HG02870 (cell line): ENCODE results near the gene SERPINF2.
"Not testable (repeated sequence)": the region's sequence is repeated elsewhere in the genome, so short reads cannot be mapped to it uniquely, and the experiment has no call there.

ENCODE experiments used
- ATAC-seq: cut with Tn5 transposase; IDR thresholded peaks from one replicate; pipeline ENCODE4 v1.9.1; 2021; ENCODE audit warnings: mild to moderate bottlenecking, moderate library complexity; ENCODE audit not compliant: unreplicated experiment

The SERPINF2 gene

DNA sequence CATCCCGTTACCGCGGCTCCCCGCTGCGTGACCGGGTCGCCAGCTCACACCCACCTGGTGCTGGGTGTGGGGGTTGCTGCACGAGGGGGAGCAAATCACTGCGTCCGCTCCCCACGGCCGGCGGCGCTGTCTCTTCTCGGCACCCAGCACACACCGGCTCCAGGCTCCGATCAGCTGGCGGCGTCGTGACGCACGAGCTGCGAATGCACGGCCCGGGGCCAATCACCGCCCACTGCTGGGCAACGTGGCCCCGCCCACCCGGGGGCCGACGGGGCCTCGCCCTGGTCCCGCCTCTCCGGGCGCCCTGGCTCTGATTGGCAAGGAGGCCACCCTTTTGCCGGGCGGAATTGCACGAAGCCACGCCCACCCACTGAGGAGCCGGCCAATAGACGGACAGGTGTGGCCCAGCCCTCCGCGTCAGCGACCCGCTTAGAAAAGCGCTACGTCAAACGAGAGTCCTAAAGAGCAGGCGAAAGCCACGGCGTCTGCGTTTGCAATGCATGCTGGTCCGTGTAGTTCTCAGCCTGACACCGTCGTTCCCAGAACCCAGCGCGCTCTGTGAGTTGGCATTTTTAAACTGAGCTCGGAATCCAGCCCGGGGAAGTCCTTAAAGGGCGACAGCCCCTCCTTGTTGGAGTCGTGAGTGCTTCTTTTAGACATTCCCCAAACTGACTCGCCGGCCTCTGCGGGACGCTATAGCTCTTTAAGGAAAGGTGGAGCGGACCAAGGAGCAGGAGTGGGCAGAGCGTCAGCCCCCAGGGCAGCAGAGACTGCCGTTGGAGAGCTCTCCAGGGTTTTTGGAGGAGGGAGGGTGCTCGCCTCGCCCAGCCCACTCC is 26.4 kb upstream of the SERPINF2 start:
- ATAC-seq, result peak; percentile 78

DNA sequence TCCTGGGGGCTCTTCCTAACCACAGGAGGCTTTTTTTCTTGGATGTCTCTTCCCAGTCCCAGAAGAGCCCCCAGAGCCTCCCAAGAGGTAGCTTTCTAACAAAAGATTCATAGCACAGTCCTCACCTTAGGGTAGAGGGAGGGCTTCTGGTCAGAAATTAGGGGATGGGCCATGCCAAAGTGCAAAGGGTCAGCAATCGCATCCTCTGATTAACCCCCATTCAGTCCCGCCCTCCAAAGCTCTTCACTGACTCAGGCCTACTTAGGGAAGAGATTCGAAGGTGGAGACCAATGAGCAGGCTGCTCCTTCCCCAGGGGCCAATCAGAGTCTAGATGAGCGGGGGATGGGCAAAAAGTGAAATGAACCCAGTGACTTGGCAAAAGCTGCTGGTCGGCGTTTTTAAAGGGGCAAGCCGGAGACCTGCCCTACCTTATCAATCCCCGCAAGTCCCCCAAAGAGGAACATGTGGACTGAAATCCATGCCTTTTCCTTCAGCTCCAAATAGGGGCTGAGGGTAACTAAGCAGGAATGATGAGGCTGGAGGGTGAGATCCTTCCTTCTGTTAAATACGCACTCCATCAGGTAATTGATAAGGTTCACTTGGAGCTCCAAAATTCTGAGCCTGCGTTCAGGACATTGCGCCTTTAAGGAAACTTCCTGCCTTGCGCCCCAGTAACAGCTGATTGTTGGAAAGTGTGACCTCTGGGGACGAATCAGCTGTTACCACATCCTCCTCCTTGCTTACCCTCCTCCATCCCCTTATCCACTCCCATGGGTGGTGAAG is 25.6 kb upstream of the SERPINF2 start:
- ATAC-seq, result peak; percentile 38

DNA sequence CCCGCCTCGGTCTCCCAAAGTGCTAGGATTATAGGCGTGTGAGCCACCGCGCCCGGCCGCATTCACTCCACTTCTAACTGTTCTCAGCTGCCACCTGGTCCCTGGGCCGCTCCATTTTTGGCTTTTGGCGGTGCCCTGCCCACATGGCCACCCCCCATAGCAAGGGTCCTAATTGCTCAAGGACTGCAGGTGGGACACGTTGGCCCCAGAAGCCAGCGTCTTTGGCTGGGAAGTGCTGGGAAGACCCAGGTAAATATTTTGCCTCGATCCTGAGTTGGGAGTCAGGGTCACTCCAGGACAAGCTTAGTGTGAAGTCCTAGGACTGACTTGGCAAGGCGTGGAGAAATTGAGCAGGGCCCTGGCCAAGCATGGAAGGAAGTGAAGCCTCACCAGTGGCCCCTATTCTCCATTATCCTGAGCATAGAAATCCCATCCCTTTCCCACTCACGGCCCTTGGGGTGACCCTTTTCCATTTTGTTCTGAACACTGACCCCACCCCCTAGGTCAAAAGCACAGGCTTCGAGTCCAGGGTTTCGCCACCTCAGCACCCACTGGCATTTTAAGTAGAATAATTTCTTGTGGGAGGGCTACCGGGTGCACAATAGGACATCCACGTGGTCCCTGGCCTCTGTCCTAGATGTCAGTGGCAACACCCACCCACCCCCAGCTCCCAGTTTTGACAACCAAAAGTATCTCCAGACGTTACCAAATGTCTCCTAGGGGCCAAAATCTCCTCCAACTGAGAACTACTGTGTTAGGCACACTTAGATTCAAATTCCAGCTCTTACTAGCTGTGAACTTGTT is 24.1 kb upstream of the SERPINF2 start:
- ATAC-seq, result no peak

DNA sequence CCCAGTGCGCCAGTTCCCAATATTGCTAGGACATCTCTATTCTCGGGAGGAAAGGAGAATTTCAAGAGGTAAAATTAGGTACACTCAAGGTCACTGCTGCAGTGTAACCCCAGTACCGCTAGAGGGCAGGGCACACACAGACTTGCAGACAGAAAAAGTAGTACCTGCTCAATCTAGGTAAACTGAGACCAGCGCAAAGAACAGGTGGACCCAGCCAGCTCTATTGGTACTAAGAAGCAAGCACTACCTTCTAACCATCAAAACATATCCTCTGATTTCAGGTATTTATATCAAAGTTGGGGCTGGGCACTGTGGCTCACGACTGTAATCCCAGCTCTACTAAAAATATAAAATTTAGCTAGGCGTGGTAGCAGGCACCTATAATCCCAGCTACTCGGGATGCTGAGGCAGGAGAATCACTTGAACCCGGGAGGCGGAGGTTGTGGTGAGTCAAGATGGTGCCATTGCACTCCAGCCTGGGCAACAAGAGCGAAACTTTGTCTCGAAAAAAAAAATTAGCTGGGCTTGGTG is 21.8 kb upstream of the SERPINF2 start:
- ATAC-seq, result no peak

DNA sequence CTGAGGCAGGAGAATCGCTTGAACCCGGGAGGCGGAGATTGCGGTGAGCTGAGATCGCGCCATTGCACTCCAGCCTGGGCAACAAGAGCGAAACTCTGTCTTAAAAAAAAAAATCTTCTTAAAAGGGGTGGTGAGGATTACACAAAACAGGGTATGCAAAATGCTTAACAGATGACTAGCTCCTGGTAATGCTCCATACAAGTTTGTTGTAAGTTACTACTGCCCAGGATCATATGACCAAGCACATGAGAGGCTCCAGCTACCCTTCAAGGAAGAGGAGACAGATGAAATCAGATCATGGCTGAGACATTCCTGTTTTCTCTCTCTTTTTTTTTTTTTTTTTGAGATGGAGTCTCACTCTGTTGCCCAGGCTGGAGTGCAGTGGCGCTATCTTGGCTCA is 20.6 kb upstream of the SERPINF2 start:
- not testable (repeated sequence) for ATAC-seq

GRCh38 chr17:1724351-1724868 is 18.3 kb upstream of the SERPINF2 start, which contains the start of gene WDR81:
Gene WDR81 (plus strand): TSS chr17:1724704. CDS start chr17:1724960, 256 bp downstream.
- ATAC-seq, result peak; percentile 42

DNA sequence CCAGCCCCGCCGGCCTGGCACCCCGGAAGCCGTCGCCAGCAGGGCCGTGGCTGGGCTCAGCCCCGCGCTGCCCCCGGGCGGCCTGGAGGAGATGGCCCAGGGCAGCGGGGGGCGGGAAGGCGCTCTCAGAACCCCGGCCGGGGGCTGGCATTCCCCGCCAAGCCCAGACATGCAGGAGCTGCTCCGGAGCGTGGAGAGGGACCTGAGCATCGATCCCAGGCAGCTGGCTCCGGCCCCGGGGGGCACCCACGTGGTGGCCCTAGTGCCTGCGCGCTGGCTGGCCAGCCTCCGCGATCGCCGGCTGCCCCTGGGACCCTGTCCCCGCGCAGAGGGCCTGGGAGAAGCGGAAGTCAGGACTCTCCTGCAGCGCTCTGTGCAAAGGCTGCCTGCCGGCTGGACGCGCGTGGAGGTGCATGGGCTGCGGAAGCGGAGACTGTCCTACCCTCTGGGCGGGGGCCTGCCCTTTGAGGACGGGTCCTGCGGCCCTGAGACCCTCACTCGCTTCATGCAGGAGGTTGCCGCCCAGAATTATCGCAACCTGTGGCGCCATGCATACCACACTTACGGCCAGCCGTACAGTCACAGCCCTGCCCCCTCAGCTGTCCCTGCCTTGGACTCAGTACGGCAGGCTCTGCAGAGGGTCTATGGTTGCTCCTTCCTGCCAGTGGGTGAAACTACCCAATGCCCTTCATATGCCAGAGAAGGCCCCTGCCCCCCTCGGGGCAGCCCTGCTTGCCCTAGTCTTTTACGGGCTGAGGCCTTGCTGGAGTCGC is 17.6 kb upstream of the SERPINF2 start:
- ATAC-seq, result peak; percentile 29

DNA sequence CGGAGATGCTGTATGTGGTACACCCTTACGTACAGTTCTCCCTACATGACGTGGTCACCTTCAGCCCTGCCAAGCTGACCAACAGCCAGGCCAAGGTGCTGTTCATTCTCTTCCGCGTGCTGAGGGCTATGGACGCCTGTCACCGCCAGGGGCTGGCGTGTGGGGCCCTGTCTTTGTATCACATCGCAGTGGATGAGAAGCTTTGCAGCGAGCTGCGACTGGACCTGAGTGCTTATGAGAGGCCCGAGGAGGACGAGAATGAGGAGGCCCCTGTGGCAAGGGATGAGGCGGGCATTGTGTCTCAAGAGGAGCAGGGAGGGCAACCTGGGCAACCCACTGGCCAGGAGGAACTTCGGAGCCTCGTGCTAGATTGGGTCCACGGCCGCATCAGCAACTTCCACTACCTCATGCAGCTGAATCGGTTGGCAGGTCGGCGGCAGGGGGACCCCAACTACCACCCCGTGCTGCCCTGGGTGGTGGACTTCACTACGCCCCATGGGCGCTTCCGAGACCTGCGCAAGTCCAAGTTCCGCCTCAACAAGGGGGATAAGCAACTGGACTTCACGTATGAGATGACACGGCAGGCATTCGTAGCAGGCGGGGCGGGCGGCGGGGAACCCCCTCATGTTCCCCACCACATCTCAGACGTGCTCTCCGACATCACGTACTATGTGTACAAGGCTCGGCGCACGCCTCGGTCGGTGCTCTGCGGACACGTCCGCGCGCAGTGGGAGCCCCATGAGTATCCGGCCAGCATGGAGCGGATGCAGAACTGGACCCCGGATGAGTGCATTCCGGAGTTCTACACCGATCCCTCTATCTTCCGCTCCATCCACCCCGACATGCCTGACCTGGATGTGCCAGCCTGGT is 16.8 kb upstream of the SERPINF2 start:
- no peak for ATAC-seq

DNA sequence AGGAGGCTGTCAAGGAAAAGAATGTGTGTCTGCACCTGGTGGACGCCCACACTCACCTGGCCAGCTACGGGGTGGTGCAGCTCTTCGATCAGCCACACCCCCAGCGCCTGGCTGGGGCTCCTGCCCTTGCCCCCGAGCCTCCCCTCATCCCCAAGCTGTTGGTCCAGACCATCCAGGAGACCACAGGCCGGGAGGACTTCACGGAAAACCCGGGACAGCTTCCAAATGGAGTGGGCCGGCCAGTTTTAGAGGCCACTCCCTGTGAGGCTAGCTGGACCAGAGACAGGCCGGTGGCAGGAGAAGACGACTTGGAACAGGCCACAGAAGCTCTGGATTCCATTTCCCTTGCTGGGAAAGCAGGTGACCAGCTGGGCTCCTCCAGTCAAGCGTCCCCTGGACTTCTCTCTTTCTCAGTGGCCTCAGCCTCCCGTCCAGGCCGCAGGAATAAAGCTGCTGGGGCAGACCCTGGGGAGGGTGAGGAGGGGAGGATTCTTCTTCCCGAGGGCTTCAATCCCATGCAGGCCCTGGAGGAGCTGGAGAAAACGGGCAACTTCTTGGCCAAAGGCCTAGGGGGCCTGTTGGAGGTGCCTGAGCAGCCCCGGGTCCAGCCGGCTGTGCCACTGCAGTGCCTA is 15.9 kb upstream of the SERPINF2 start:
- ATAC-seq, result no peak

- no peak for ATAC-seq
Measured at GRCh38 chr17:1727258-1727789, 15.3 kb upstream of the SERPINF2 start.

GRCh38 chr17:1727876-1728630 is 14.6 kb upstream of the SERPINF2 start:
- no peak for ATAC-seq

- no peak for ATAC-seq
Measured at GRCh38 chr17:1729966-1730325, 12.7 kb upstream of the SERPINF2 start.

DNA sequence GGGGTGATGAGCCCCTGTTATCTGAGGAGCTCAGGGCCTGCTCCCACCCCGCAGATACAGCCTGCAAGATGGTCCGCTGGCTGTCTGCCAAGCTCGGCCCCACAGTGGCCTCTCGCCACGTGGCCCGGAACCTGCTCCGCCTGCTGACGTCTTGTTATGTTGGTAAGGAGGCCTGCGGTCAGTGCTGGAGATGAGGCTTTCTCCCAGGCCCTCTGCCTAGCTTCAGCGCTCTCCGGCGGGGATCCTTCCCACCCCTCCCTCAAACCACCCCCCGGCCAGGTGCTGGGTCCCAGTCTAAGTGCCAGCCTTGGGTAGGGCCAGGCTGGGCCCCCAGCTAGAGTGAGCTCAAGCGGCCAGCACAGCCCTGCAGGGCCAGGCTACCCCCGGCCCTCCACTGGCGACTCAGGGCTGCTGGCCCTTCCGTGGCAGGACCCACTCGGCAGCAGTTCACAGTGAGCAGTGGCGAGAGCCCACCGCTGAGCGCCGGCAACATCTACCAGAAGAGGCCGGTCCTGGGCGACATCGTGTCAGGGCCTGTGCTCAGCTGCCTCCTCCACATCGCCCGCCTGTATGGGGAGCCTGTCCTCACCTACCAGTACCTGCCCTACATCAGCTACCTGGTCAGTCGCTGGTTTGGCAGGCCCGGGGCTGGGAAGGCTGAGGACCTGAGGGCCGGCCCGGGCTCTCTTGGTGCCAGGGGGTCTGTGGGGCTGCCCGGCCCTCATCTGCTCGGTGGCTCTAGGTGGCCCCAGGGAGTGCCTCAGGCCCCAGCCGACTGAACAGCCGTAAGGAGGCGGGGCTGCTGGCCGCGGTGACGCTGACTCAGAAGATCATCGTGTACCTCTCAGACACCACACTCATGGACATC is 12.1 kb upstream of the SERPINF2 start:
- no peak for ATAC-seq

GRCh38 chr17:1731194-1731506 is 11.5 kb upstream of the SERPINF2 start:
- ATAC-seq, result no peak

DNA sequence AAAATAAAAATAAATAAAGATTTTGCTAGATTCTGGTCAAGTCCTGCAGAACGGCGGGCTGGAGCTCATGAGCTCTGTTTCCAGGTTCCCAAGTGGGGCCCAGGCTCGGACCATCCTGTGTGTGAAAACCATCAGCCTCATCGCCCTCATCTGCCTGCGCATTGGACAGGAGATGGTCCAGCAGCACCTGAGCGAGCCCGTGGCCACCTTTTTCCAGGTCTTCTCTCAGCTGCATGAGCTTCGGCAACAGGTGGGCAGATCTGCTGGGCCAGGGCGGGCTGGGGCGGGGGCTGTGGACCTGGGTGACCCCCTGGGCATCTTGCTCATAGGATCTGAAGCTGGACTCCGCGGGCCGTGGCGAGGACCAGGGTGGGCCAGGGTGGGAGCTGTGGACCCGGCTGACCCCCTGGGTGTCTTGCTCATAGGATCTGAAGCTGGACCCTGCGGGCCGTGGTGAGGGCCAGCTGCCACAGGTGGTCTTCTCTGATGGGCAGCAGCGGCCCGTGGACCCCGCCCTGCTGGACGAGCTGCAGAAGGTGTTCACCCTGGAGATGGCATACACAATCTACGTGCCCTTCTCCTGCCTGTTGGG is 10.3 kb upstream of the SERPINF2 start:
- ATAC-seq, result no peak

- no peak for ATAC-seq
Measured at GRCh38 chr17:1732833-1733321, 9.8 kb upstream of the SERPINF2 start.
